Small intestine (tissue), 7 donors: ENCODE data around the gene RNASE3. TPM values are rescaled to one million over a fixed set of nuclear protein-coding genes. Genes with fewer than 3 reads are reported as not detected.
"Not testable (repeated sequence)": the region's sequence is repeated elsewhere in the genome, so short reads cannot be mapped to it uniquely, and the experiment has no call there.

Experiments used
- DNase-seq, 2 donors: peaks; one replicate each; pipeline versions ENCODE4 v3.0.0 to v3.0.0-alpha.2; 2013
- FAIRE-seq: peaks from 2 replicates; lab custom pipeline; 2012; peaks lifted over from hg19 to GRCh38; lab: Jason Lieb, UNC
- H3K27ac ChIP-seq, 3 donors: one replicate each; pipeline ENCODE4 v1.5.1; 2013; ENCODE audit warnings: low read length in 2 of 3, mild to moderate bottlenecking in 2 of 3, control low read depth in 1 of 3, inconsistent platforms in 1 of 3, low read depth in 1 of 3, moderate library complexity in 1 of 3
- H3K27me3 ChIP-seq, 3 donors: one replicate each; pipeline ENCODE4 v1.6.1; 2013; ENCODE audit warnings: low read length in 3 of 3, inconsistent platforms in 1 of 3; ENCODE audit not compliant: control insufficient read depth in 3 of 3, insufficient read depth in 3 of 3
- H3K36me3 ChIP-seq, 3 donors: one replicate each; pipeline ENCODE4 v1.6.1; 2013; ENCODE audit warnings: low read length in 3 of 3, inconsistent platforms in 1 of 3, low read depth in 1 of 3, mild to moderate bottlenecking in 1 of 3, moderate library complexity in 1 of 3; ENCODE audit not compliant: control insufficient read depth in 3 of 3, insufficient read depth in 2 of 3
- H3K4me1 ChIP-seq, 3 donors: one replicate each; pipeline ENCODE4 v1.6.1; 2013; ENCODE audit warnings: low read length in 2 of 3, inconsistent platforms in 1 of 3, low read depth in 1 of 3, mild to moderate bottlenecking in 1 of 3, moderate library complexity in 1 of 3; ENCODE audit not compliant: control insufficient read depth in 3 of 3, insufficient read depth in 2 of 3
- H3K4me3 ChIP-seq, 3 donors: one replicate each; pipeline ENCODE4 v1.5.1; 2013; ENCODE audit warnings: low read length in 3 of 3, control low read depth in 1 of 3, inconsistent platforms in 1 of 3, low read depth in 1 of 3, mild to moderate bottlenecking in 1 of 3, moderate library complexity in 1 of 3
- H3K9me3 ChIP-seq, 2 donors: one replicate each; pipeline ENCODE4 v1.6.1; 2013; ENCODE audit warnings: low read depth in 1 of 2, low read length in 1 of 2; ENCODE audit not compliant: control insufficient read depth in 2 of 2, insufficient read depth in 1 of 2
- WGBS, 3 donors: extraction: QIAGEN DNeasy Blood & Tissue Kit; methylation state at CpG; one replicate each; pipeline ENCODE4 v1.1.7; 2013; 5-methylcytosine and 5-hydroxymethylcytosine counted together
- polyA plus RNA-seq, 4 donors: library from polyadenylated mRNA; stranded (reverse) in 3 of 4; unstranded in 1 of 4; fragments of 200-250 nt in 3 of 4; fragments of 120-200 nt in 1 of 4; gene quantifications; one replicate each; pipeline versions ENCODE4 v1.2.1 to v1.2.3, GENCODE V29; 2013
- donor health status: healthy with polysubstance abuse.
- donor health status: control.
- donor health status: control.
- donor health status: Bipolar disorder and iron deficiency.
- donor health status: healthy.

The RNASE3 gene
- polyA plus RNA-seq, 4 donors, result 0.09 to 0.12 TPM; not detected in 2

DNA sequence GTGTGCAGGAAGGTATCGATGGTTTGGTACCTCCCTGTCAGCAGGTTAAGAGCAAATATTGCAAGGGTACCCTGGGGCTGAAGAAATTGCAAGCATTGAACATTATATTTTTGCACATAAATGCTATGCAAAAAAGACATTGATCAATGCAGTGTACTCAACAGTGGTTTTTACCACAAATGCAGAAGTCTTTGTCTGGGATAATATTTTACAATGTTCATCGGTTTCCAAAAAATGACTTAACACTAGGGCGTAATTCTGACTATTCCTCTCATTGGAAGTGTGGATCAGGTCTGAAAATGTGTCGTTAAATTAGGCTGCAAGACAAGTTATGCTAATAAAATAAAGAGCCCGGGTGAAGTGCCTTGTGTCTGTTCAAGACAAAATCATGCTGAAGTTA lies 2.8 kb upstream of the RNASE3 start:
- not testable (repeated sequence) for H3K36me3 ChIP-seq, DNase-seq, H3K27ac ChIP-seq, H3K4me3 ChIP-seq, FAIRE-seq, H3K27me3 ChIP-seq, H3K4me1 ChIP-seq, H3K9me3 ChIP-seq
- 82 to 88% (median 87%) methylated on average over 5 of the region's 5 CpGs for WGBS, 3 donors

DNA sequence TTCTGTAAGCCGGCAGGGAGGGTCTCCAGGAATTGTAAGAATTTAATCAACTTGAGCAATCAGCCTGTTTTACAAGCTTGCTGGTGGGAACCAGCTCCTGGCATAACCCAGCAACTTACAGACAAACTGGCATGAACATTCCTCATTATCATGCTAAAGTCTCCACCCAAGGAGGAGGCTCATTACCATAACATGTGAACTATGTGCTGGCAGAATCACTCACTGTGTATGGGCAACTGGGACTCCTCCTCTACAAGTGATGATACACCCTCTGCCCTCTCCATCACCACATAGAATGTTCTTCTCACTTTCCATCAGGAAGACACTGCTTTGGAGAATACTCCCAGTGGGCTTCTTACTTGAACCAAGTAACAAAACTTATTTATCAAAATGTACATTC lies 4.1 kb downstream of the RNASE3 start:
- not testable (repeated sequence) for H3K36me3 ChIP-seq

DNA sequence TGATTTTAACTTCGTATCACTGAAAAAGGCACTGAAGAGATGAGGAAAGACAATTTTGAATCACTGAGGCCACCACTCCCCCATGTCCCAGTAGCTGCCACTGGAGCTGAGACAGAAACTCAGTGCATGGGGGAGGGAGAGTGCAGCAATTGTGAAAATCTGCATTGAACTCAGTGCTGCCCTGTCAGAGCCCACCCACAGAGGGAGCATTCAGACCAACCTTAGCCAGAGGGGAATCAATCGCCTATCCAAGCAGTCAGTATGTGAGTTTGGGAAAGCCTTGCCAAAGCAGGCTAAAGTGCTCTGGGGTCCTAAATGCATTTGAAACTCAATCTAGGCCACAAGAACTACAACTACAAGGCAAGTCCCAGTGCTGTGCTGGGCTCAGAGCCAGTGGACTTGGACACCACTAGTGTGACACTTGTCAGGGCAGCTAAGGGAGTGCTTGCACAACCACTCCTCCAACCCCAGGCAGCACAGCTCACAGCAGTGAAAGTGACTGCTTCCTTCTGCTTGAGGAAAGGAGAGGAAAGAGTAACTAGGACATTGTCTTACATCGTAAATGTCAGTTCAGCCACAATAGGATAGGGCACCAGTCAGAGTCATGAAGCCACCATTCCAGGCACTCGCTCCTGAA lies 13.3 kb downstream of the RNASE3 start:
- no peaks in the 10 kb centered on the region for H3K9me3 ChIP-seq
- no peak overlapping the region for H3K4me3 ChIP-seq
- WGBS, 3 donors, result 74 to 86% (median 76%) methylated on average over 4 of the region's 4 CpGs
- no peaks in the 10 kb centered on the region for H3K27me3 ChIP-seq
- no peaks in the 10 kb centered on the region for H3K4me1 ChIP-seq
- DNase-seq, result no peak
- no peak for FAIRE-seq
- H3K27ac ChIP-seq, result no peak overlapping the region
- H3K36me3 ChIP-seq, result no peaks in the 10 kb centered on the region

More for the DNA sequence above, 4.1 kb downstream of the RNASE3 start:
- not testable (repeated sequence) for H3K27ac ChIP-seq, H3K27me3 ChIP-seq, FAIRE-seq, H3K9me3 ChIP-seq, H3K4me3 ChIP-seq, DNase-seq, H3K4me1 ChIP-seq
- 50 to 65% (median 52%) methylated on average over 1 of the region's 1 CpG for WGBS, 3 donors

DNA sequence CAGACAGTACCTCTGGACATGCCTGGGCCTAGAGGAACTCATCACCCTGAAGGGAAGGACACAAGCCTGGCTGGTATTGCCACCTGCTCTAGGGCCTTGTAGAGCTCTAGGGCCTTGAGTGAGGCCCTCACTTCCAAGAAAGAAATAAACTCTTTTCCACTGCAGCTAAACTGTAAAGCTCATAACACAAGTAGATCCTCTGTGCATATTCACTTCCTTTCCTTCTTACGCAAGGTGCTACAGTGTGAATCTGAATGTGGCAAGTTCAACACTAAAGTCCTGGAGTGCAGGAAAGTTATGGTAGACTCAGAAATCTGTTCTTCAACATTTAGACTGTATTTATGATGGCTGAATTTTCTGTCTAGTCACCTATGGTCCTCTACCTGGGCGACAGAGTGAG lies 14.5 kb downstream of the RNASE3 start:
- DNase-seq (no peak), FAIRE-seq (no peak)
- no peaks in the 10 kb centered on the region for H3K36me3 ChIP-seq
- WGBS, 3 donors, result 79 to 95% (median 87%) methylated on average over 2 of the region's 2 CpGs
- no peaks in the 10 kb centered on the region for H3K4me1 ChIP-seq
- H3K27me3 ChIP-seq, result no peaks in the 10 kb centered on the region
- no peak overlapping the region for H3K4me3 ChIP-seq
- H3K9me3 ChIP-seq, result no peaks in the 10 kb centered on the region
- no peak overlapping the region for H3K27ac ChIP-seq

DNA sequence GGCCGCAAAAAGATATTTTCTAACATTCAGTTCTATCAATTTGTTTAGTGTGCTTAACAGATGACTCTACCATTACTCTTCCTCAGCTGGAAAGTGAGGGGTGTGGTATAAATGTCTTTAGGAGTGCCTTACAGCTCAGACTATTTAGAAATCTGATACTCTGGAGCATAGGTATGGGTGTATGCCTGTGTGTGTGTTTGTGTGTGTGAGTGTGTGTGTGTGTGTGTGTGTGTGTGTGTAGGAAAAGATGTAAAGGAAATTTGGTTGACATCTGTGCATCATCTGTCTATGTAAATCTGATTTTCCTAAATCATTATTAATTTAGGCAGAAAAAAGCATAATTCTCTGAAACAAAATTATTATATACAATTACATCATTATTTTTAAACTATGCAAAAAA lies 16.0 kb downstream of the RNASE3 start:
- H3K36me3 ChIP-seq, result no peaks in the 10 kb centered on the region
- DNase-seq (no peak), FAIRE-seq (no peak)
- H3K27me3 ChIP-seq, result no peaks in the 10 kb centered on the region
- no peak overlapping the region for H3K4me3 ChIP-seq
- WGBS, 3 donors, result 91 to 96% (median 93%) methylated on average over 1 of the region's 1 CpG
- no peaks in the 10 kb centered on the region for H3K9me3 ChIP-seq
- H3K27ac ChIP-seq, result no peak overlapping the region
- no peaks in the 10 kb centered on the region for H3K4me1 ChIP-seq

DNA sequence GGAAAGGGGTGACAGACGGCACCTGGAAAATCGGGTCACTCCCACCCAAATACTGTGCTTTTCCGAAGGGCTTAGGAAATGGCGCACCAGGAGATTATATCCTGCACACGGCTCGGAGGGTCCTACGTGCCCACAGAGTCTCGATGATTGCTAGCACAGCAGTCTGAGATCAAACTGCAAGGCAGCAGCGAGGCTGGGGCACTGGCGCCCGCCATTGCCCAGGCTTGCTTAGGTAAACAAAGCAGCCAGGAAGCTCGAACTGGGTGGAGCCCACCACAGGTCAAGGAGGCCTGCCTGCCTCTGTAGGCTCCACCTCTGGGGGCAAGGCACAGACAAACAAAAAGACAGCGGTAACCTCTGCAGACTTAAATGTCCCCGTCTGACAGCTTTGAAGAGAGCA lies 19.6 kb downstream of the RNASE3 start:
- not testable (repeated sequence) for H3K36me3 ChIP-seq, DNase-seq, FAIRE-seq, H3K27me3 ChIP-seq, H3K27ac ChIP-seq, H3K4me1 ChIP-seq, H3K9me3 ChIP-seq, H3K4me3 ChIP-seq
- 70 to 79% (median 75%) methylated on average over 12 to 14 of the region's 14 CpGs for WGBS, 3 donors

DNA sequence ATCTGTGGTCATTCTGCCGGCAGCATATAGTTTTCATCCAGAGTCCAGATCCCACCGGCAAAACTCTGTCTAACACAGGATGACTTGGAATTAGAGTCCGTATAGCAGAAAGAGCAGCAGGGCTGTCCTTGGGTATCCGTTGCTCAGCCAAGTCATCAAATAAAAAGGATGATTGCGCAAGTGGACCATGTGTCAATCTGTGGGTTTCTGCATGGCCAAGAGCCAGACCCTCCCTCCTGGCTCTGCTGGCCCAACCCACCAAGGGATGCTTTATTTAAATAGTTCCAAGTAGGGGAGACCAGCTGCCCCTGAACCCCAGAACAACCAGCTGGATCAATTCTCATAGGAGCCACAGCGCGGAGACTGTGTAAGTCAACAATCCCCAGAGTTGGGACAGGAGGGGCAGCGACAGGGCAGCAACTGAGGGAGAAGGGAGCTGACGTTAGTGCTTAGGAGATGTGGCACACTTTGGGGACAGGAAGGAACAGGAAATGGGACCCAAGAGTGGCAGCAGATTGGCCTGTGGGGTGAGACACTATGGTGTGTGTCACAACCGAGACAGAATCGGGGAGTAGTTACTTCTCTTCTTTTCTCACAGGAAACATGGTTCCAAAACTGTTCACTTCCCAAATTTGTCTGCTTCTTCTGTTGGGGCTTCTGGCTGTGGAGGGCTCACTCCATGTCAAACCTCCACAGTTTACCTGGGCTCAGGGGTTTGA lies 28.0 kb downstream of the RNASE3 start:
- not testable (repeated sequence) for H3K36me3 ChIP-seq, H3K9me3 ChIP-seq, DNase-seq, FAIRE-seq, H3K4me3 ChIP-seq, H3K4me1 ChIP-seq, H3K27me3 ChIP-seq, H3K27ac ChIP-seq
- WGBS, 3 donors, result 71 to 74% (median 73%) methylated on average over 10 to 11 of the region's 11 CpGs

- H3K36me3 ChIP-seq, FAIRE-seq, H3K27me3 ChIP-seq, H3K27ac ChIP-seq, H3K4me1 ChIP-seq, H3K9me3 ChIP-seq, H3K4me3 ChIP-seq, DNase-seq: not testable (repeated sequence)
- 22 to 29% (median 29%) methylated on average over 2 of the region's 2 CpGs for WGBS, 3 donors
These were observed 32.6 kb downstream of the RNASE3 start for GRCh38 chr14:20923766-20924297.
